ENCODE measurements around the gene KRTAP27-1.

The KRTAP27-1 gene

GRCh38 chr21:30326390-30326789, 11.1 kb downstream of the KRTAP27-1 start:
- H3K27ac ChIP-seq (replicated peaks): no peak overlapping the region
- H3K4me3 ChIP-seq (replicated peaks; ENCODE audit: insufficient read depth, low read length): no peak overlapping the region
- no peak for DNase-seq (ENCODE audit: low read depth in 1 of 2, low spot score in 1 of 2)
- TF ChIP-seq CTCF (IDR thresholded peaks at IDR 0.05; ENCODE audit: insufficient read depth, low read length): no peak
- TF ChIP-seq GABPA (IDR thresholded peaks at IDR 0.05; ENCODE audit: low read depth): no peak
- TF ChIP-seq SPI1 (IDR thresholded peaks at IDR 0.05; ENCODE audit: borderline replicate concordance, low read depth): no peak
- TF ChIP-seq REST (IDR thresholded peaks at IDR 0.05; ENCODE audit: insufficient replicate concordance, low read depth): no peak
- no peak for TF ChIP-seq POLR2AphosphoS5 (IDR thresholded peaks at IDR 0.05; ENCODE audit: low read depth)
- no peaks in the 10 kb centered on the region for H3K27me3 ChIP-seq (ENCODE audit: insufficient read depth, poor library complexity, severe bottlenecking)

GRCh38 chr21:30320215-30320614, 17.3 kb downstream of the KRTAP27-1 start, which contains the start of gene KRTAP26-1:
TSS of gene KRTAP26-1 (minus strand) at chr21:30320315. CDS start at chr21:30320035, 280 bp downstream.
- TF ChIP-seq CTCF (IDR thresholded peaks at IDR 0.05; ENCODE audit: insufficient read depth, low read length) (no peak), GABPA (IDR thresholded peaks at IDR 0.05; ENCODE audit: low read depth) (no peak), POLR2AphosphoS5 (IDR thresholded peaks at IDR 0.05; ENCODE audit: low read depth) (no peak), REST (IDR thresholded peaks at IDR 0.05; ENCODE audit: insufficient replicate concordance, low read depth) (no peak), SPI1 (IDR thresholded peaks at IDR 0.05; ENCODE audit: borderline replicate concordance, low read depth) (no peak)
- Histone ChIP-seq H3K27ac (replicated peaks) (no peak within 1 kb of the TSS), H3K27me3 (ENCODE audit: insufficient read depth, poor library complexity, severe bottlenecking) (no peaks in the 10 kb centered on the region), H3K4me3 (replicated peaks; ENCODE audit: insufficient read depth, low read length) (no peak within 1 kb of the TSS)
- no peak for DNase-seq (ENCODE audit: low read depth in 1 of 2, low spot score in 1 of 2)

- TF ChIP-seq CTCF (IDR thresholded peaks at IDR 0.05; ENCODE audit: insufficient read depth, low read length): no peak
- TF ChIP-seq GABPA (IDR thresholded peaks at IDR 0.05; ENCODE audit: low read depth): no peak
- no peak for TF ChIP-seq POLR2AphosphoS5 (IDR thresholded peaks at IDR 0.05; ENCODE audit: low read depth)
- TF ChIP-seq SPI1 (IDR thresholded peaks at IDR 0.05; ENCODE audit: borderline replicate concordance, low read depth): no peak
- no peak for TF ChIP-seq REST (IDR thresholded peaks at IDR 0.05; ENCODE audit: insufficient replicate concordance, low read depth)
- DNase-seq (ENCODE audit: low read depth in 1 of 2, low spot score in 1 of 2): no peak
- Histone ChIP-seq H3K4me3 (replicated peaks; ENCODE audit: insufficient read depth, low read length) (no peak overlapping the region), H3K27me3 (ENCODE audit: insufficient read depth, poor library complexity, severe bottlenecking) (no peaks in the 10 kb centered on the region), H3K27ac (replicated peaks) (no peak overlapping the region)
Measured at GRCh38 chr21:30315701-30316100, 21.8 kb downstream of the KRTAP27-1 start.
